WTC11 (cell line): Measurements from ENCODE around the gene ASB8. TPM values are rescaled to one million over a fixed set of nuclear protein-coding genes. Genes with fewer than 3 reads are reported as not detected.
A peak's percentile ranks its signal among the peaks of the same experiment; 100 is the strongest.

Experiments used
- ATAC-seq: fragments of 200-7000 bp; cut with Tn5 transposase; 2 replicates; pipeline ENCODE4 v1.10.0; 2021; ENCODE audit warnings: mild to moderate bottlenecking, moderate library complexity
- CTCF ChIA-PET: fragments of 300-600 bp; sonication (Branson Sonifier 250); formaldehyde crosslinking; loops from one replicate; lab custom pipeline; 2021; ENCODE audit warnings: antibody characterized with exemption; lab: Charles Lee
- POLR2A ChIA-PET: fragments of 350-600 bp; sonication (Branson Sonifier 250); formaldehyde crosslinking; loops from one replicate; lab custom pipeline; 2021; ENCODE audit warnings: antibody characterized with exemption; lab: Charles Lee
- DNase-seq: peaks from one replicate; pipeline ENCODE4 v3.0.0; 2021; ENCODE audit warnings: low spot score
- H3K27ac Mint-ChIP-seq: 2 replicates; pipeline ENCODE4 v1.8.0; 2021; ENCODE audit warnings: mixed read lengths
- H3K27me3 Mint-ChIP-seq: 2 replicates; pipeline ENCODE4 v1.8.0; 2021; ENCODE audit warnings: low read depth, mild to moderate bottlenecking, moderate library complexity, mixed read lengths
- H3K36me3 Mint-ChIP-seq: 2 replicates; pipeline ENCODE4 v1.8.0; 2021; ENCODE audit warnings: mixed read lengths
- H3K4me1 Mint-ChIP-seq: 2 replicates; pipeline ENCODE4 v1.8.0; 2022; ENCODE audit warnings: mixed read lengths
- H3K4me3 Mint-ChIP-seq: 2 replicates; pipeline ENCODE4 v1.8.0; 2021; ENCODE audit warnings: mild to moderate bottlenecking, moderate library complexity, mixed read lengths
- H3K9me3 Mint-ChIP-seq: 2 replicates; pipeline ENCODE4 v1.8.0; 2021; ENCODE audit warnings: mixed read lengths
- ARID4B ChIP-seq: sonication (generic); formaldehyde crosslinking; IDR thresholded peaks from 2 replicates; pipeline ENCODE4 v1.8.0; 2023; ENCODE audit warnings: missing genetic modification reagents, mild to moderate bottlenecking, borderline replicate concordance
- CREB1 ChIP-seq: sonication (generic); formaldehyde crosslinking; IDR thresholded peaks from 2 replicates; pipeline ENCODE4 v1.8.0; 2023; ENCODE audit warnings: mild to moderate bottlenecking, missing genetic modification reagents
- CREM ChIP-seq: sonication (generic); formaldehyde crosslinking; IDR thresholded peaks from 2 replicates; pipeline ENCODE4 v1.8.1; 2022; ENCODE audit warnings: mild to moderate bottlenecking, missing genetic modification reagents, moderate library complexity
- E2F4 ChIP-seq: sonication (generic); formaldehyde crosslinking; IDR thresholded peaks from 2 replicates; pipeline ENCODE4 v1.8.1; 2022; ENCODE audit warnings: low read depth, mild to moderate bottlenecking, moderate library complexity, missing genetic modification reagents, borderline replicate concordance
- ETV6 ChIP-seq: sonication (generic); formaldehyde crosslinking; IDR thresholded peaks from 2 replicates; pipeline ENCODE4 v1.8.1; 2022; ENCODE audit warnings: mild to moderate bottlenecking, missing genetic modification reagents
- FOXP4 ChIP-seq: sonication (generic); formaldehyde crosslinking; IDR thresholded peaks from 2 replicates; pipeline ENCODE4 v1.8.0; 2022; ENCODE audit warnings: mild to moderate bottlenecking, missing genetic modification reagents
- GABPB1 ChIP-seq: sonication (generic); formaldehyde crosslinking; IDR thresholded peaks from 2 replicates; pipeline ENCODE4 v1.8.1; 2023; ENCODE audit warnings: mild to moderate bottlenecking, missing genetic modification reagents
- GTF2I ChIP-seq: fragments of 250-450 bp; sonication (Bioruptor Pico); conservative IDR thresholded peaks from 2 replicates; pipeline ENCODE4 v1.4.0; 2021; ENCODE audit warnings: mild to moderate bottlenecking
- KAT7 ChIP-seq: sonication (generic); formaldehyde crosslinking; IDR thresholded peaks from 2 replicates; pipeline ENCODE4 v1.8.1; 2023; ENCODE audit warnings: missing genetic modification reagents, mild to moderate bottlenecking, borderline replicate concordance
- MAX ChIP-seq: sonication (generic); formaldehyde crosslinking; IDR thresholded peaks from 2 replicates; pipeline ENCODE4 v1.8.0; 2022; ENCODE audit warnings: mild to moderate bottlenecking, missing genetic modification reagents
- NFATC4 ChIP-seq: fragments of 250-450 bp; sonication (Bioruptor Pico); IDR thresholded peaks from 2 replicates; pipeline ENCODE4 v1.9.0; 2021; ENCODE audit warnings: mild to moderate bottlenecking
- NFYB ChIP-seq: sonication (generic); formaldehyde crosslinking; conservative IDR thresholded peaks from 2 replicates; pipeline ENCODE4 v1.8.0; 2022; ENCODE audit warnings: low read depth, missing genetic modification reagents
- NR3C1 ChIP-seq: sonication (generic); formaldehyde crosslinking; conservative IDR thresholded peaks from 2 replicates; pipeline ENCODE4 v1.8.1; 2023; ENCODE audit warnings: low read depth, mild to moderate bottlenecking, missing genetic modification reagents
- OVOL2 ChIP-seq: fragments of 250-450 bp; sonication (Bioruptor Pico); IDR thresholded peaks from 2 replicates; pipeline ENCODE4 v1.9.0; 2021; ENCODE audit warnings: mild to moderate bottlenecking, borderline replicate concordance
- PREB ChIP-seq: sonication (generic); formaldehyde crosslinking; IDR thresholded peaks from 2 replicates; pipeline ENCODE4 v1.8.1; 2022; ENCODE audit warnings: mild to moderate bottlenecking, missing genetic modification reagents, moderate library complexity, borderline replicate concordance
- SP1 ChIP-seq: sonication (generic); formaldehyde crosslinking; conservative IDR thresholded peaks from 2 replicates; pipeline ENCODE4 v1.8.1; 2022; ENCODE audit warnings: missing genetic modification reagents
- TCF7 ChIP-seq: sonication (generic); formaldehyde crosslinking; IDR thresholded peaks from 2 replicates; pipeline ENCODE4 v1.8.0; 2022; ENCODE audit warnings: mild to moderate bottlenecking, low read depth, missing genetic modification reagents, moderate library complexity
- ZNF121 ChIP-seq: sonication (generic); formaldehyde crosslinking; IDR thresholded peaks from 2 replicates; pipeline ENCODE4 v1.8.0; 2023; ENCODE audit warnings: missing genetic modification reagents
- ZNF219 ChIP-seq: sonication (generic); formaldehyde crosslinking; IDR thresholded peaks from 2 replicates; pipeline ENCODE4 v1.8.0; 2023; ENCODE audit warnings: missing genetic modification reagents, mild to moderate bottlenecking, borderline replicate concordance
- ZNF416 ChIP-seq: fragments of 250-450 bp; sonication (Bioruptor Pico); IDR thresholded peaks from 2 replicates; pipeline ENCODE4 v1.9.0; 2021; ENCODE audit warnings: mild to moderate bottlenecking, inconsistent platforms
- total RNA-seq: library from RNA; stranded (reverse); gene quantifications from 3 replicates; pipeline ENCODE4 v1.2.3, GENCODE V29; 2021
- TF ChIP-seq, protein P1 (sequence below): sonication (generic); formaldehyde crosslinking; conservative IDR thresholded peaks from 2 replicates; pipeline ENCODE4 v1.8.1; 2023; ENCODE audit warnings: mild to moderate bottlenecking, low read depth, missing genetic modification reagents, moderate library complexity
- TF ChIP-seq, protein P2 (sequence below): sonication (generic); formaldehyde crosslinking; IDR thresholded peaks from 2 replicates; pipeline ENCODE4 v1.8.0; 2022; ENCODE audit warnings: mild to moderate bottlenecking, missing genetic modification reagents
- TF ChIP-seq, protein P3 (sequence below): sonication (generic); formaldehyde crosslinking; IDR thresholded peaks from 2 replicates; pipeline ENCODE4 v1.8.1; 2023; ENCODE audit warnings: mild to moderate bottlenecking, missing genetic modification reagents, moderate library complexity

Gene ASB8
- total RNA-seq, 1 experiment from 2014 or later = 7.4 TPM

DNA sequence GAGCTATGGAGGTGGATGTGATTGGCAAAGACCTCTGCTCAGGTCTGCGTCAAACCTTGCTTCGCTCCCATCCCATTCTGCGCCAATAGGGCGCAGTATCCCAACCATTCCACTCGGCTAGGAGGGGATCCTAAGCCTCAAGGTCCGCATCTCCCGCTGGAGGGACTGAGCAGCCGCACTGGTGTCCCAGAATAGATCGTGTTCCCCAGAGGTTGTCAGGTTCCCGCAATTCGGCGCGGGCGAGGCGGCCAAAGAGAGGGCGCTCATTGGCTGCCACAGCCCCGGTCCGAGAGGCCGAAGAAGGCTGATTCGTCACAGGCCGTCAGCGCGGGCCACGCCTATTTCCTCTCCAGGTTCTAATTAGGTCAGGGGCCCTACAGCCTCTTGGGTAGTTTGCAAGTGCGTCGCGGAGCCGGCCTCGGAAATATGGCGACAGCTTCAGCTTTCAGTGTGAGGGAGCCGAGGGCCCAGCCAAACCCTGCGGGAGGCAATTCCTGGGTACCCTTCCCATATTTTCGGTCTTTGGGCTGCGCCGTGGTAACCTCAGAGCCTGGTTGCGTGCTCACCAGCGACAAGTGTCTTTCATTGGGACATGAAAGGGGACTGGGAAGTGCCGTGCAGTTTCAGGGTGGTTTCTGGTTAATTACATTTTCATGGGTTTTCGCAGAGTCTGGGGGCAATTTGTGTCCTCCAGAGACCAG, 40.8 kb upstream of the ASB8 start:
- Mint-ChIP-seq H3K27ac (peak overlapping the region; percentile 97), H3K4me1 (0 out of 2 replicates have a peak, but pooled peaks cover 7% of the 10 kb centered on the region), H3K27me3 (peaks cover 78% of the 10 kb centered on the region), H3K36me3 (no peaks in the 10 kb centered on the region), H3K9me3 (peaks cover 10% of the 10 kb centered on the region), H3K4me3 (peak overlapping the region; percentile 78)
- DNase-seq = peak; percentile 97
- ATAC-seq = peak; percentile 96
- CTCF ChIA-PET = interaction anchor here (0.9 to 4.4 kb wide), 24 partner anchors 9 to 555 kb away, joined by 3 to 25 read pairs (median 6); partner anchors contain the start of genes ASB8, PFKM, SENP1 and TMEM106C
- POLR2A ChIA-PET = interaction anchor here (1.0 to 1.8 kb wide), 5 partner anchors 15 to 293 kb away, joined by 3 to 9 read pairs (median 3); partner anchors contain the start of genes ASB8, CCDC184 and VDR
- TF ChIP-seq E2F4 (CRISPR knock-in tag) (no peak), NFYB (peak; percentile 68), OVOL2 (CRISPR knock-in tag) (no peak), ZNF121 (CRISPR knock-in tag) (no peak), CREB1 (0 out of 2 replicates have a peak, but pooled peaks have one; percentile 70), FOXP4 (CRISPR knock-in tag) (no peak; the same call in 1 of the 2 replicates), CREM (peak; percentile 34; the same call in 1 of the 2 replicates), NFATC4 (CRISPR knock-in tag) (no peak), MAX (peak; percentile 97), TCF7 (CRISPR knock-in tag) (no peak), ARID4B (CRISPR knock-in tag) (0 out of 2 replicates have a peak, but pooled peaks have one; percentile 89), GABPB1 (CRISPR knock-in tag) (no peak), GTF2I (CRISPR knock-in tag) (no peak), PREB (CRISPR knock-in tag) (no peak), SP1 (CRISPR knock-in tag) (peak; percentile 66; the same call in 1 of the 2 replicates), ETV6 (CRISPR knock-in tag) (0 out of 2 replicates have a peak, but pooled peaks have one; percentile 9), ZNF219 (CRISPR knock-in tag) (no peak), ZNF416 (no peak), KAT7 (CRISPR knock-in tag) (0 out of 2 replicates have a peak, but pooled peaks have one; percentile 47), NR3C1 (CRISPR knock-in tag) (no peak)
- TF ChIP-seq, protein P1, sequence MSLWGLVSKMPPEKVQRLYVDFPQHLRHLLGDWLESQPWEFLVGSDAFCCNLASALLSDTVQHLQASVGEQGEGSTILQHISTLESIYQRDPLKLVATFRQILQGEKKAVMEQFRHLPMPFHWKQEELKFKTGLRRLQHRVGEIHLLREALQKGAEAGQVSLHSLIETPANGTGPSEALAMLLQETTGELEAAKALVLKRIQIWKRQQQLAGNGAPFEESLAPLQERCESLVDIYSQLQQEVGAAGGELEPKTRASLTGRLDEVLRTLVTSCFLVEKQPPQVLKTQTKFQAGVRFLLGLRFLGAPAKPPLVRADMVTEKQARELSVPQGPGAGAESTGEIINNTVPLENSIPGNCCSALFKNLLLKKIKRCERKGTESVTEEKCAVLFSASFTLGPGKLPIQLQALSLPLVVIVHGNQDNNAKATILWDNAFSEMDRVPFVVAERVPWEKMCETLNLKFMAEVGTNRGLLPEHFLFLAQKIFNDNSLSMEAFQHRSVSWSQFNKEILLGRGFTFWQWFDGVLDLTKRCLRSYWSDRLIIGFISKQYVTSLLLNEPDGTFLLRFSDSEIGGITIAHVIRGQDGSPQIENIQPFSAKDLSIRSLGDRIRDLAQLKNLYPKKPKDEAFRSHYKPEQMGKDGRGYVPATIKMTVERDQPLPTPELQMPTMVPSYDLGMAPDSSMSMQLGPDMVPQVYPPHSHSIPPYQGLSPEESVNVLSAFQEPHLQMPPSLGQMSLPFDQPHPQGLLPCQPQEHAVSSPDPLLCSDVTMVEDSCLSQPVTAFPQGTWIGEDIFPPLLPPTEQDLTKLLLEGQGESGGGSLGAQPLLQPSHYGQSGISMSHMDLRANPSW (CRISPR knock-in tag) = no peak
- TF ChIP-seq, protein P2, sequence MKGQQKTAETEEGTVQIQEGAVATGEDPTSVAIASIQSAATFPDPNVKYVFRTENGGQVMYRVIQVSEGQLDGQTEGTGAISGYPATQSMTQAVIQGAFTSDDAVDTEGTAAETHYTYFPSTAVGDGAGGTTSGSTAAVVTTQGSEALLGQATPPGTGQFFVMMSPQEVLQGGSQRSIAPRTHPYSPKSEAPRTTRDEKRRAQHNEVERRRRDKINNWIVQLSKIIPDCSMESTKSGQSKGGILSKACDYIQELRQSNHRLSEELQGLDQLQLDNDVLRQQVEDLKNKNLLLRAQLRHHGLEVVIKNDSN (CRISPR knock-in tag) = peak; percentile 27; the same call in 1 of the 2 replicates
- TF ChIP-seq, protein P3, sequence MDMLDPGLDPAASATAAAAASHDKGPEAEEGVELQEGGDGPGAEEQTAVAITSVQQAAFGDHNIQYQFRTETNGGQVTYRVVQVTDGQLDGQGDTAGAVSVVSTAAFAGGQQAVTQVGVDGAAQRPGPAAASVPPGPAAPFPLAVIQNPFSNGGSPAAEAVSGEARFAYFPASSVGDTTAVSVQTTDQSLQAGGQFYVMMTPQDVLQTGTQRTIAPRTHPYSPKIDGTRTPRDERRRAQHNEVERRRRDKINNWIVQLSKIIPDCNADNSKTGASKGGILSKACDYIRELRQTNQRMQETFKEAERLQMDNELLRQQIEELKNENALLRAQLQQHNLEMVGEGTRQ (CRISPR knock-in tag) = no peak
